Neuronal stem cell (in vitro differentiated cells): ENCODE data around the gene C11orf24.

Experiments
- DNase-seq: peaks from one replicate; pipeline ENCODE4 v3.0.0-alpha.2; 2013; ENCODE audit warnings: low spot score
- H2AFZ ChIP-seq: one replicate; pipeline ENCODE4 v1.6.1; 2013; ENCODE audit warnings: mild to moderate bottlenecking, low read length, inconsistent platforms
- H2AK5ac ChIP-seq: 2 replicates; pipeline ENCODE4 v1.6.1; 2013; ENCODE audit warnings: low read depth, mild to moderate bottlenecking, inconsistent platforms, low read length, moderate library complexity, mixed read lengths
- H2BK120ac ChIP-seq: 2 replicates; pipeline ENCODE4 v1.6.1; 2013; ENCODE audit warnings: low read depth, mild to moderate bottlenecking, inconsistent platforms, low read length, moderate library complexity, mixed read lengths
- H2BK12ac ChIP-seq: one replicate; pipeline ENCODE4 v1.6.1; 2013; ENCODE audit warnings: low read length, inconsistent platforms
- H2BK15ac ChIP-seq: 2 replicates; pipeline ENCODE4 v1.6.1; 2013; ENCODE audit warnings: mild to moderate bottlenecking, low read length, inconsistent platforms, mixed read lengths
- H2BK5ac ChIP-seq: one replicate; pipeline ENCODE4 v1.6.1; 2013; ENCODE audit warnings: inconsistent platforms, mild to moderate bottlenecking, low read length, moderate library complexity
- H3K14ac ChIP-seq: one replicate; pipeline ENCODE4 v1.6.1; 2013; ENCODE audit warnings: low read length, inconsistent platforms
- H3K18ac ChIP-seq: 2 replicates; pipeline ENCODE4 v1.6.1; 2013; ENCODE audit warnings: low read length, inconsistent platforms
- H3K23ac ChIP-seq: 2 replicates; pipeline ENCODE4 v1.6.1; 2013; ENCODE audit warnings: low read depth, mild to moderate bottlenecking, mixed read lengths, low read length, inconsistent platforms; ENCODE audit not compliant: poor library complexity
- H3K27ac ChIP-seq: replicated peaks from 3 replicates; pipeline ENCODE4 v1.5.1; 2013; ENCODE audit warnings: low read length, inconsistent platforms
- H3K27me3 ChIP-seq, 3 experiments: 2 replicates each; pipeline ENCODE4 v1.6.1; 2013; ENCODE audit warnings: low read length in 3 of 3, mild to moderate bottlenecking in 2 of 3, inconsistent platforms in 1 of 3, low read depth in 1 of 3, mixed read lengths in 1 of 3, moderate library complexity in 1 of 3; ENCODE audit not compliant: control insufficient read depth in 3 of 3, insufficient read depth in 3 of 3
- H3K36me3 ChIP-seq, 2 donors: replicated peaks in 1 of 2; 2 replicates each; pipeline ENCODE4 v1.6.1; 2013; ENCODE audit warnings: low read length in 2 of 2; ENCODE audit not compliant: control insufficient read depth in 2 of 2, insufficient read depth in 2 of 2
- H3K4ac ChIP-seq: 2 replicates; pipeline ENCODE4 v1.6.1; 2013; ENCODE audit warnings: inconsistent platforms, mild to moderate bottlenecking, low read length, moderate library complexity
- H3K4me1 ChIP-seq, 2 donors: 1 replicate in 1 of 2; 2 replicates in 1 of 2; pipeline ENCODE4 v1.6.1; 2013; ENCODE audit warnings: low read length in 2 of 2, low read depth in 1 of 2; ENCODE audit not compliant: control insufficient read depth in 2 of 2, insufficient read depth in 1 of 2
- H3K4me2 ChIP-seq: one replicate; pipeline ENCODE4 v1.6.1; 2013; ENCODE audit warnings: mild to moderate bottlenecking, low read length, inconsistent platforms; ENCODE audit not compliant: insufficient read depth, poor library complexity, severe bottlenecking
- H3K4me3 ChIP-seq, 2 donors: 2 replicates each; pipeline ENCODE4 v1.5.1; 2013; ENCODE audit warnings: low read length in 2 of 2, mild to moderate bottlenecking in 2 of 2, inconsistent platforms in 1 of 2, moderate library complexity in 1 of 2
- H3K79me1 ChIP-seq: one replicate; pipeline ENCODE4 v1.6.1; 2013; ENCODE audit warnings: low read depth, mild to moderate bottlenecking, inconsistent platforms, low read length, moderate library complexity
- H3K9ac ChIP-seq: one replicate; pipeline ENCODE4 v1.6.1; 2013; ENCODE audit warnings: mild to moderate bottlenecking, low read depth, low read length, inconsistent platforms; ENCODE audit not compliant: poor library complexity
- H3K9me3 ChIP-seq, 2 donors: replicated peaks in 1 of 2; 2 replicates each; pipeline versions ENCODE3 to v1.6.1; 2013; ENCODE audit warnings: low read length in 2 of 2, mild to moderate bottlenecking in 2 of 2, inconsistent platforms in 1 of 2, low read depth in 1 of 2, mixed read lengths in 1 of 2, moderate library complexity in 1 of 2; ENCODE audit not compliant: control insufficient read depth in 2 of 2, insufficient read depth in 1 of 2
- H4K8ac ChIP-seq: one replicate; pipeline ENCODE4 v1.6.1; 2013; ENCODE audit warnings: low read depth, mild to moderate bottlenecking, inconsistent platforms, low read length, moderate library complexity
- H4K91ac ChIP-seq: one replicate; pipeline ENCODE4 v1.6.1; 2013; ENCODE audit warnings: low read length, low read depth, mild to moderate bottlenecking, inconsistent platforms; ENCODE audit not compliant: poor library complexity
- WGBS, 2 donors: extraction: QIAGEN DNeasy Blood & Tissue Kit; methylation state at CpG; one replicate each; pipeline ENCODE4 v1.1.7; 2013; ENCODE audit warnings: missing lambda C conversion rate in 2 of 2, mixed read lengths in 1 of 2; ENCODE audit not compliant: insufficient read length in 2 of 2, insufficient replicate concordance in 1 of 2; ENCODE audit errors: extremely low coverage in 2 of 2; 5-methylcytosine and 5-hydroxymethylcytosine counted together

Gene C11orf24

GRCh38 chr11:68312117-68312779 lies 40.5 kb upstream of the C11orf24 start, which contains the start of gene LRP5:
Gene LRP5, plus strand, starts transcription at chr11:68312591. Its CDS starts 124 bp downstream, at chr11:68312715.
- Histone ChIP-seq H3K27me3 (peaks cover 0 to 5% (median 0%) of the 10 kb centered on the region in 3 experiments), H3K4me3 (peak within 1 kb of the TSS; percentile 91 to 95), H3K4ac (peak within 1 kb of the TSS; percentile 72), H3K27ac (no peak within 1 kb of the TSS), H3K36me3 (no peaks in the 10 kb centered on the region), H3K18ac (peak within 1 kb of the TSS; percentile 95), H2BK5ac (no peak within 1 kb of the TSS), H3K4me1 (peaks cover 12 to 13% of the 10 kb centered on the region in 2 donors), H4K8ac (no peak within 1 kb of the TSS), H3K9me3 (no peaks in the 10 kb centered on the region), H2AFZ (peak within 1 kb of the TSS; percentile 83), H3K4me2 (peak within 1 kb of the TSS; percentile 89), H4K91ac (no peak within 1 kb of the TSS), H3K23ac (peak within 1 kb of the TSS; percentile 65), H2AK5ac (peak within 1 kb of the TSS; percentile 75), H3K14ac (peak within 1 kb of the TSS; percentile 47), H2BK15ac (peak within 1 kb of the TSS; percentile 37), H3K9ac (peak within 1 kb of the TSS; percentile 91), H2BK120ac (no peak within 1 kb of the TSS), H3K79me1 (peaks cover 13% of the 10 kb centered on the region), H2BK12ac (no peak within 1 kb of the TSS)
- DNase-seq: no peak
- WGBS, 2 donors: no CpG with 5 or more reads among the region's 85 CpGs

DNA sequence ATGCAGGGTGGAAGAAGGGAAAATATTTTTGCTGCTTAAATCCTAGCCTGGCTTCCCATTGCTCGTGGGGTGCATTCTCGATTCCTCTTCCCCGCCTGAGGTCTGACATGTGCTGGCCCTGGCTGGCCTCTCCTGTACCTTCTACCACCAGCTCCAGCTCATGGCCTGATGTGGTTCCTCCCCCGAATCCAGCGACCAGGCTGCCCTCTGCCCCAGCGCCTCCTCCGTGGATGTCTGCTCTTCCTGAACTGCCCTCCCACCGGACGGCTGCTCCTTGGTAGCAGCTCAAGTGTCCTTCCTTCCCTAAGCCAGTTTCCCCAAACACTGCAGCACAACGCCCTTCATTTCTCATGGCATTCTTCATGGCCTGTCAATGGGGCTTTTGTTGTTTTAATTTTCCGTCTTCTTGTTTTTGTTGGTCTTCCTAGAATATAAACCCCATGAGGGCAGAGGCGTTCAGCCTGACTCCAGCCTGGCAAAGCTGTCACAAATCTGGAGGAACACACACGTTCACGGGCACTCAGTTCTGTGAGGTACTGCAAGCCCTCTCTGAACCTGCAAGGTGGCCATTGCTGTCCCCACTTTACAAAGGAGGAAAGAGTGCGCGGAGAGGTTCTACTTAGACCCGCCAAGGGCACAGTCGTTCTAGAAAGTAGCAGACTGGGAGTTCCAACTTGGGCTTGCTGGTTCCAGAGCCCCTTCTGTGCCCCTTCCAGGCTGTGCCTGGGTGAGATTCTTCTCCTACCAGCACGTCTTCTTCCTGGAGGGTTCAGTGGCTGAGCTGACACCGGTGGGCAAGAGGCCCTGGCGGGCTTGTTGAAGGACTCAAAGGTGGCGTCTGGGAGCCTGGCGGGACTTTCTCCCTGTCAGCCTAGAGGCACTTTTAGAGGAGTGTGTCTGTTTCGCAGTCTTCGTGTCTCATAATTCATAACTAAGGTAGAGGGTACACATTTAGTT lies 39.7 kb upstream of the C11orf24 start:
- no peak for DNase-seq
- no CpG with 5 or more reads among the region's 25 CpGs for WGBS, 2 donors
- H3K27ac ChIP-seq: no peak overlapping the region

DNA sequence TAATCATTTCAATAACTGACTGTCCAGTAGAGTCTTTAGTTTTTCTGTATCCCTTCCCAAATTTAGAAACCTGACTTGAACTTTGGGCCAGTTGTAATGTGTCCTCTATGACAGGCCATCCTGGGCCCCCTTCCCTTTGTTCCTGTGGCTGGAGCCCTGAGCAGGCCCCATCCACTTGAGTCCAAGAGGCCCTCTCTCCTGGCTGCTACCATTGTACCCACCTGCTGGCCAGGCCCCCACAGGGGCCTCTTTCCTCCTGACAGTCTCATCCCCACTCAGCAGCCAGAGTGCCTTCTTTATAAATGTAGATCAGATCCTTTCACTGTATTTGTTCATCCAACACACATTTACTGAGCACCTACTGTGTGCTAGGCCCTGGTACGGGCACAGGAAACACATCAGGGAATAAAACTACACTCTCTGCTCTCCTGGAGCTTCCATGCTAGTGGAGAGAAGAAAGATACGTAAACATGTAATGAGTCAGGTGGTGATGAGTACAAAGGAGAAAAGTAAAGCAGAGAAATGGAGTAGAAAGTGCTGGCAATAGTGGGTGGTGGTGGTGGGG lies 37.9 kb upstream of the C11orf24 start:
- peaks cover 0 to 4% of the 10 kb centered on the region in 2 donors for H3K9me3 ChIP-seq

More for the DNA sequence above, 39.7 kb upstream of the C11orf24 start:
- no peak overlapping the region for H2BK5ac ChIP-seq
- H2BK15ac ChIP-seq: peak overlapping the region; percentile 37
- no peak overlapping the region for H3K9ac ChIP-seq
- peaks cover 0 to 5% (median 0%) of the 10 kb centered on the region in 3 experiments for H3K27me3 ChIP-seq
- no peaks in the 10 kb centered on the region for H3K36me3 ChIP-seq
- H3K4ac ChIP-seq: no peak overlapping the region
- no peak overlapping the region for H3K23ac ChIP-seq
- peak overlapping the region in 1 of 2 donors; percentile 95 for H3K4me3 ChIP-seq
- no peak overlapping the region for H3K4me2 ChIP-seq
- H4K91ac ChIP-seq: no peak overlapping the region
- H2AK5ac ChIP-seq: peak overlapping the region; percentile 68
- H2BK12ac ChIP-seq: peak overlapping the region; percentile 92
- no peak overlapping the region for H4K8ac ChIP-seq
- peaks cover 10% of the 10 kb centered on the region for H3K79me1 ChIP-seq
- H2BK120ac ChIP-seq: no peak overlapping the region
- no peak overlapping the region for H3K14ac ChIP-seq
- peak overlapping the region; percentile 80 for H2AFZ ChIP-seq
- no peaks in the 10 kb centered on the region for H3K9me3 ChIP-seq
- peaks cover 12 to 13% of the 10 kb centered on the region in 2 donors for H3K4me1 ChIP-seq
- H3K18ac ChIP-seq: peak overlapping the region; percentile 42

More for the DNA sequence above, 37.9 kb upstream of the C11orf24 start:
- Histone ChIP-seq H3K4me3 (no peak overlapping the region), H3K9ac (no peak overlapping the region), H3K18ac (no peak overlapping the region), H2BK120ac (no peak overlapping the region), H3K4me1 (peaks cover 4 to 9% of the 10 kb centered on the region in 2 donors), H3K79me1 (peaks cover 6% of the 10 kb centered on the region), H2BK15ac (no peak overlapping the region), H3K14ac (no peak overlapping the region), H2AK5ac (no peak overlapping the region), H3K4me2 (no peak overlapping the region), H2BK12ac (no peak overlapping the region), H3K36me3 (no peaks in the 10 kb centered on the region), H2AFZ (no peak overlapping the region), H3K23ac (no peak overlapping the region), H3K27me3 (peaks cover 0 to 5% (median 0%) of the 10 kb centered on the region in 3 experiments), H4K91ac (no peak overlapping the region), H2BK5ac (no peak overlapping the region), H3K4ac (no peak overlapping the region), H3K27ac (no peak overlapping the region), H4K8ac (no peak overlapping the region)
- WGBS, 2 donors: no CpG with 5 or more reads among the region's 2 CpGs
- DNase-seq: no peak
